HG02588 (cell line): ENCODE data around the gene SS18L1.

Source experiments
- ATAC-seq: cut with Tn5 transposase; IDR thresholded peaks from one replicate; pipeline ENCODE4 v1.9.1; 2021; ENCODE audit warnings: mild to moderate bottlenecking, moderate library complexity; ENCODE audit not compliant: unreplicated experiment

Gene SS18L1

DNA sequence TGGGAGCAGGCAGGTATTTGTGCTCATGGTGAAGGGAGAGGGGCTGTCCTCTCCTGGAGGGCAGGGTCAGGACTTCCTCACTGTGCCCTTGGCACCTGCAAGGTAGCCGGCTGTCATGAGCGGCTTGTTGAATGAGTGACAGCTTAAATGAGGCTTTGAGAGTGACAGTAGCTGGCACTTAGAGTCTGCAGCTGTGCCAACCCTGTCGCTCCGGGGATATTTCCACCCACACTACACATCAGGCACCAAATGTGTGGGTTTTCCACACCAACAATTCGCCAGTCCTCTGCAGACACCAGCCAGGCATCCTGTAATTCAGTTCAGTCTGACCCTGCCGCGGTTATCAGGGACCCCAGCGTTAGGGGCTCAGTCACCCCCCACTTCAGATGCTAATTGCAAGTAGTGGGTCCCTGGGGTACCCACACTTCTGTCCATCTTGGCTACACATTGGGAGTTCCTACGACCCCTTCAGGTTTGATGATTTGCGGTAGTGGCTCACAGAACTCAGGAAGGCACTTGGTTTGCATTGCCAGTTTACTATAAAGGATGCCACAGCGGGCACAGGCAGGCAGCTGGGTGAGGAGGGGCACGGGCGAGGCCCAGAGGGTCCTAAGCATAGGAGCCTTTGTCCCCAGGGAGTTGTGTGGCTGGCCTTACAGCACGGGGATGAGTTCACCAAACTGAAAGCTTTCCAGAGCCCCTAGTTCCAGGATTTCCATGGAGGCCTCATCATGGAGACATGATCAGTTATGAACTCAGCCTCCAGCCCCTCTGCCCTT, 48.4 kb downstream of the SS18L1 start:
- ATAC-seq, result no peak

DNA sequence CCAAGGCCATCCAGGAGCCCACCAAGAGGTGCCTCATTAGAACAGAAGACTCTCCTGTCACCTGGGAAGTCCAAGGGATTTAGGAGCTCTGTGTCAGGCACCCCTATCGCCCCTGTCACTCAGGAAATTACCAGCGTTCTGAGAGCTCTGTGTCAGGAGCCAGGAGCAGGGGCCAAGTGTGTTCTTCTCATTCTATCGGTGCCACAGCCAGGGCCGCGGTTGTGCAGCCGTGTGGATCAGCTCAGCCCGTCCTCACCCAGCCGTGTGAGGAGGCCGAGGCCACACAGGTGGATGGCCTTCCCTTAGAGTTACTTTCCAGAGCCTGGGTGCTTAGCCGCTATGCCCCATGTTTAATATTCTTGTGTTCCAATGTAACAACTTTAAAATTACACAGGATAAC, 49.1 kb downstream of the SS18L1 start:
- no peak for ATAC-seq

DNA sequence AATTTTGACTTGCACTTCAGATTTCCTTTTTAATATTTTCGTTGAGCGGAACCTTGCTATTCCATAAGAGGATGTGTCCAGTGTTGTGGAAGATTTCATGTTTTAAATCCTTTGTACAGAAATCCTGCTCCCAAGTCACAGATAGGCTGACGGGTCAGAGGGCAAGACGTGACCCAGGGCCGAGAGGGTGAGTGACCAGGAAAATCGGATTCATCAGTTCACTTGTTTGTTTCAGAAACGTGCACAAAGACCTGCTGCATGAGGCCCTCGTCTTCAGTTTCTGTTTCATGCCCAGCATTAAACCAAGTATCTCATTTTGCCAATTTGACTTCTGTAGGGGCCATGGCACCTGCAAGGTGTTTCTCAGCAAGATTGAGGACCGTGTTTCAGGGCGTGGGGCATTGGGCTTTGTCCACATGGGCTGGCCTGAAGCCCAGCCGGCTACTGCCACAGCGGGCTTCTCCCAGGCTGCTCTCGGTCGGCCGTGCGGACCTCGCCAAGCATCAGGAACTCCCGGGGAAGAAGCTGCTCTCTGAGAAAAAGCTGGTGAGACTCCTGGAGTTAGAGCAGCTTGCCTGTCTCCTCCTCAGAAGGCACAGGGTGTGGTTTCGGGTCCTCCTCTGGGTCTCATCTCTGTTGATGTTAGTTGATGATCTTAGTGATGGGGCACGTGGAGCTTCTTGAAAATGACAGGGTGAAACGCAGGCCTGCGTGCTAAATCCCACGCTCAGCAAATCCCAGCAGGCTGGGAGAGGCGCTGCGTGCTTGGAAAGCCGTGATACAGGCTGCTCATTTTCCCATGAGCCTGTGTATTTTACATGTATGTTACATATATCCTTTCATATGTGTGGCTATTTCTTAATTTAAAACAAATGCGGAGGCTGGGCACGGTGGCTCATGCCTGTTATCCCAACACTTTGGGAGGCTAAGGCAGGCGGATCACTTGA, 49.8 kb downstream of the SS18L1 start:
- ATAC-seq, result no peak

DNA sequence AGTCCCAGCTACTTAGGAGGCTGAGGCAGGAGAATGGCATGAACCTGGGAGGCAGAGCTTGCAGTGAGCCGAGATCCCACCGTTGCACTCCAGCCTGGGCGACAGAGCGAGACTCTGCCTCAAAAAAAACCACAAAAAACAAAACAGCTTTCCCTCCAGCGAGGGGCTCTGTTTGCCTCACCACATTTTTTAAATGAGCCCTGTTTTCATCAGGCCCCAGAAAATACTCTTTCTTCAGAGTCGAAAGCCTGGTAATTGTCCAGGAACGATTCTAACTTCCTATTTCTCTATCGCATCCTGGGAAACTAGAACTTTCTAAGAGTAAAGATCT, 51.5 kb downstream of the SS18L1 start:
- ATAC-seq, result no peak

DNA sequence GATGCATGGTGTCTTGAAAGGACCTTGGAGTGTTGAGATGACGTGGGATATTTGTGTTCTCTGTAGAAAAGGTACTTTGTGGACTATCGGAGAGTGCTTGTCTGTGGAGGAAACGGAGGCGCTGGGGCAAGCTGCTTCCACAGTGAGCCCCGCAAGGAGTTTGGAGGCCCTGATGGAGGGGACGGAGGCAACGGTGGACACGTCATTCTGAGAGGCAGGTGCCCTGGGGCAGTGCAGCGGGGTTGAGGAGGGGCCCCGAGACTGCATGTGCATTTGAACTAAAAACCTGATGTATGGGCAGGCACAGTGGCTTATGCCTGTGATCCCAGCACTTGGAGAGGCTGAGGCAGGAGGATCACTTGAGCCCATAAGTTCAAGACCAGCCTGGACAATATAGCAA, 52.2 kb downstream of the SS18L1 start:
- no peak for ATAC-seq

DNA sequence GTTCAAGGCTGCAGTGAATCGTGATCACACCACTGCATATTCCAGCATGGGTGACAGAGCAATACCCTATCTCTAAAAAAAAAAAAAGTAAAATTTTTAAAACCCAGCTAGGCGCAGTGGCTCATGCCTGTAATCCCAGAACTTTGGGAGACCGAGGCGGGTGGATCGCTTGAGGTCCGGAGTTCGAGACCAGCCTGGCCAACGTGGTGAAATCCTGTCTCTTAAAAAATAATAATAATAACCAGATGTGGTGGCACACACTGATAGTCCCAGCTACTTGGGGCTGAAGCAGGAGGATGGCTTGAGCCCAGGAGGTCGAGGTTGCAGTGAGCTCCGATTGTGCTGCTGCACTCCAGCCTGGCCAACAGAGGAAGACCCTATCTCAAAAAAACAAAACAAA, 52.7 kb downstream of the SS18L1 start:
- ATAC-seq, result no peak

DNA sequence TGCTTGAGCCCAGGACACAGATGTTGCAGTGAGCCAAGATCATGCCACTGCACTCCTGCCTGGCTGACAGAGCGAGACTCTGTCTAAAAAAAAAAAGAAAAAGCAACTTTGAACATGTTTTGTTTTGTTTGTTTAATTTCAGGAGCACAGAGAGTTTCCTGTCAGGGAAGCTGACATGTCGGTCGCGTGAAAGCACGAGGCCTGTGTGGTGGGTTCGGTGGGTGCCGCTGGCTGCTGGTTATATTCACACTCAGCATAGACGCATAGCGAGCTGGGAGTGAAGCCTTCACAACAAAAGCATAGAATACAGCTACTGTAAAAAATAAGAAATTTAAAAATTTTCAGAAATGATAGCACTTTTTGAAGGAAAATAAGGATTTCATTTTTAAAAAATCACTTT, 53.7 kb downstream of the SS18L1 start:
- no peak for ATAC-seq

DNA sequence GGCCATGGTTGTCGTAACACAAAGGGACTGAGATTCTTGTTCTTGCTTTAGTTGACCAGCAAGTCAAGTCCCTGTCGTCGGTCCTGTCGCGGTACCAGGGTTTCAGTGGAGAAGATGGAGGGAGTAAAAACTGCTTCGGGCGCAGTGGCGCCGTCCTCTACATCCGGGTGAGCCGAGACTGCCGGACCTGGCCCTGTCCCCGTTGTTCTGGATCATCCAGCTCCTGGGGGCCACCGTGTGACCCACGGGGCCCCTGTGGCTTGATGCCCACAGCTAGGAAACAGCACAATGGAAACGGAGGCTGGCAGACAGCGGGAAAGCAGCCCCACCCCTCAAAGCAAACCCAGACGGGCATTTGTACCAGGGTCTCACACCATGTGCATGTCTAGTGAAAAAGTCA, 54.2 kb downstream of the SS18L1 start:
- ATAC-seq, result no peak

DNA sequence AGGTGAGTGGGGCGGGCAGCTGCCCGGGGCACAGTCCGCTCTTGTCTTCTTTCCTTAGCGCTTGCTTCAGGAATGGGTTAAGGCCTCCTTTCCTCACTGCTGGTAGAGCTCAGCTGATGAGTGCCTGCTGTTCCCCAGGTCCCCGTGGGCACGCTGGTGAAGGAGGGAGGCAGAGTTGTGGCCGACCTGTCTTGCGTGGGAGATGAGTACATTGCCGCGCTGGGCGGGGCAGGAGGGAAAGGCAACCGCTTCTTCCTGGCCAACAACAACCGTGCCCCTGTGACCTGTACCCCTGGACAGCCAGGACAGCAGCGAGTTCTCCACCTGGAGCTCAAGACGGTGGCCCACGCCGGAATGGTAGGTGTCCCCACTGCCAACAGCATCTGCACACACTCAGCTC, 54.9 kb downstream of the SS18L1 start:
- no peak for ATAC-seq

DNA sequence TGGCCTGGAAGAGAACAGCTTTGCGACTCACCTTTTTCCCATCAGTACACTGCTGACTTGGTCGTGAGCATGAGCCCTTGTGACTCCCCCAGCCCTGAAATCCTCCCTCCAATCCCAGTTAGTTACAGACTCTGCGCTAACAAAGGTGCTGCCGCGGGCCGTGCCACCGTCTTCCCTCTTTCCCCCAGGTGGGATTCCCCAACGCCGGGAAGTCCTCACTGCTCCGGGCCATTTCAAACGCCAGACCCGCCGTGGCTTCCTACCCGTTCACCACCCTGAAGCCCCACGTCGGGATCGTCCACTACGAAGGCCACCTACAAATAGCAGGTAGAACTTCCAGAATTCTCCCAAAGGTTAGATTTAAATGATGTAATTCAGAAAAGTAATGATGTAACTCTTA, 55.4 kb downstream of the SS18L1 start:
- no peak for ATAC-seq

DNA sequence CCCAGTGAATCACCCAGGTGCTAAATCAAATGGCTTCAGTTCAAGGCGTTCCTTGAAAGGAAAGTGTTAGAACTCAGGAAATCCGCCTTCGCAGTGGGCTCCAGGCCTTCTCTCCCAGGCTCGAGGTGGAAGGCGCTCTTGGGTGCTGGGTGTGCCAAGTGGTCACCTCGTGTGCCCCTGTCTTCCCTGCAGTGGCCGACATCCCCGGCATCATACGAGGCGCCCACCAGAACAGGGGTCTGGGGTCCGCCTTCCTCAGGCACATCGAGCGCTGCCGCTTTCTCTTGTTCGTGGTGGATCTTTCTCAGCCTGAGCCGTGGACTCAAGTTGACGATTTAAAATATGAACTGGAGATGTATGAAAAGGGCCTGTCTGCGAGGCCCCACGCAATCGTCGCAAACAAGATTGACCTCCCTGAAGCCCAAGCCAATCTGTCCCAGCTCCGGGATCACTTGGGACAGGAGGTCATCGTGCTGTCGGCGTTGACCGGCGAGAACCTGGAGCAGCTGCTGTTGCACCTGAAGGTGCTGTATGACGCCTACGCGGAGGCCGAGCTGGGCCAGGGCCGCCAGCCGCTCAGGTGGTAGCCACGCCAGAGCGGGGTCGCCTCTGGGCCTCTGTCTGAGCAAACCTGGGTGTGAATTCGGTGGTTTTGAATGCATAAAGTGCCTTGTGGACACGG, 57.1 kb downstream of the SS18L1 start:
- no peak for ATAC-seq

DNA sequence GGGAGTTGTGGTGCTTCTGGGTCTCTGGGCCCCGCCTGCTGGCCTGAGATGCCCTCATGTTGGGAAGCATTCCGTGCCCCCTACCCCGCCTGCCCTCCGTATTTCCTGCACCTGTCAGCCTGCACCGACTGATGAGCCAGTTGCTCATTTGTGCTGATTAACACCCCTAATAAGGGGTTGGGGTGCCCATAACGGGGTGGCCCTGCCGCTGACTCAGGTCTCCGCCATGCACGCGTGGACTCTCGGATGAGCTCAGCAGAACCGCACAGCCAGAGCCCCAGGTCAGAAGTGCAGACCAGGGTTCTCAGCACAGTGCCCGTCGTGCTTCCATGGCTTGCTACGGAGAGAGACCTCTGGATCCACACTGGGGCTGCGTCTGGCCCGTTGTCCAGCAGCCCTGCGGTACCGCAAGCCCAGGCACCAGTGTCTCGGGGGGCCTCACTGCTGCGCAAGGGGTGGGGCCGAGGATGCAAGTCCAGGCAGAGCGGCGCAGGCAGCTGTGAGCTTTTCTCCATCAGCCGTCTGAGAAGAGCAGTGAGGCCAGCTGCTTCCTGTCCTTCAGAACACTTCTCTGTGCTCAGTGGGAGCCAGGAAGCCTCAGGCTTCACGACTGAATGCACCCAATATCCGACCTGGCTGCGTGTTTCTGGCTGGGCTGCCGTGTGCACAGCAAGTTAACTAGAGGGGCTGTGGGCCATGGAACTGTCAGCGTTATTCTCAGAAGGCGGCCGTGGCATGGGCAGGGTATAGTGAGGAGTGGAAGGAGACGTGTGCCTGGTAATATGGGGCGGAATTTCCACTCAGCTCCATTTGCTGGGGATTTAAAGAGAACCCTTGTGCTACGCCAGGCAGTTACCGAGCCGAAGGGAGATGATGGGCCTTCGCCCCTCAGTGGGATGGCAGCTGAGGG, 57.9 kb downstream of the SS18L1 start:
- ATAC-seq, result no peak

DNA sequence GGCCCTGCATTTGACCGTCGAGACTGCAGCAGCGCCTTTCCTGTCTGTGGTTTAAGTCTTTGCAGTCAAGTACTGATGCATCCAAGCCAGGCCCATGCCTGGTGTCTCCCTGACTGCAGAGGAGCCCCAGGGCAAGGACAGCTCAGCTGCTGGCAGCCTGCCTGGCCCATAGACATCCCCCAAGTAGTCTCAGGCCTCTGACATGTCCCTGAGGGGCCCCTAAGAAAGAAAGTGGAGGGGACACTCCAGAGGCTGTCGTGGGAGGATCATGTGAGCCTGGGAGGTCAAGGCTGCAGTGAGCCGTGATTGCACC, 58.5 kb downstream of the SS18L1 start:
- no peak for ATAC-seq

DNA sequence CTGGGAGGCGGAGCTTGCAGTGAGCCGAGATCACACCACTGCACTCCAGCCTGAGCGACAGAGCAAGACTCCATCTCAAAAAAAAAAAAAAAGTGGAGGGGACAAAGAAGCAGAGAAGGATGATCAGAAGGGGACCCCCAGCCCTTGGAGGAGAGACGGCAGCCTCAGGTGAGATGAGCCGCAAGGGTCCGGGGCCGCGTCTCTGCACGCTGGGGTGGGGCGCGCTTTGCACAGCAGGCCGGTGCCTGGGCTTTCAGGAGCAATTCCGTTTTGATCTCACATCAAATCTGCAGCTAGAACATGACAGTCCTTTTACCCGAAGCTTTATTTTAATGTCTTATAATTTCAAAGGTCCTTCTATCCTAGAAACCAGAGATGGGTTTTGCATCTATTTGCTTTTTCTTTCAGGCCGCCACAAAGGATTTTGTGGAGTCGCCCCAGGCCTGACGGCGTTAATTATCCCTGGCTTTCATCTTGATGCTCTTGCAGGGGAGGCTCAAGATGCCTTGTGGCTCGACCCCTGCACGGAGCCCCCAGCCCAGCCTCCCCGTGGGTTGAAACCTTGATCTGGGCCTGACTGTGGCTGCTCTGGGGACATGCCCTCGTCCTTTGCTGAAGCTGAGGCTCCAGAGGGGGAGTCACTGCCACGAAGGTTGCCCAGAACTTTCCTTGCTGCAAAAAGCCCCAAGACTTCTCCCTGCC, 59.3 kb downstream of the SS18L1 start:
- no peak for ATAC-seq

DNA sequence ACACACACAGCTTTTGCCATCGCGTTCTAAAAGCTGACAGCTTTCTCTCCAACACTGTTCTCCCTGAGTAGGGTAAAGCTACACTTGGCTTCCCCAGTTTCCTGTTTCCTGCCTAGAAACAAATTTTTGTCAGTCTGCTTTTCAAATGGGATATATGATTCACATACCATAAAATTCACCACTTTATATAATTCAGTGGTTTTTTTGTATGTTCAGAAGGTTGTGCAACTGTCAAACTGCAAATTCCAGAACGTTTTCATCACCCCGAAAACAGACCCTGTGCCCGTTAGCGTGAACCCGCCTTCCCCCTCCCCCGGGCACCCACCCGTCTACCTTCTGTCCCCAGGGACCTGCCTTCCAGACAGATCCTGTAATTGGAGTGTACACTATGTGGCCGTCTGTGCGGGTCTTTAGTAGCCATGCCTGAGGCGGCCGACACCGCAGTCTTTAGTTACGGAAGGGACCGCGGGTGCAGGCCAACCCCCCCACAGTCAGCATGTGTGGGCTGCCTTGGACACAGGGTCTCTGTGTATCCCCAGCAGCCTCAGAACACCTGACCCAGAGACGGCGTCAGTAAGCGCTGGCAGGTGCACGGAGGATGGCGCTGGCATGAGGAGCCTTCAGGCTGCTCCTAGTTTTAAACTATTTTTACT, 59.9 kb downstream of the SS18L1 start:
- ATAC-seq, result no peak

DNA sequence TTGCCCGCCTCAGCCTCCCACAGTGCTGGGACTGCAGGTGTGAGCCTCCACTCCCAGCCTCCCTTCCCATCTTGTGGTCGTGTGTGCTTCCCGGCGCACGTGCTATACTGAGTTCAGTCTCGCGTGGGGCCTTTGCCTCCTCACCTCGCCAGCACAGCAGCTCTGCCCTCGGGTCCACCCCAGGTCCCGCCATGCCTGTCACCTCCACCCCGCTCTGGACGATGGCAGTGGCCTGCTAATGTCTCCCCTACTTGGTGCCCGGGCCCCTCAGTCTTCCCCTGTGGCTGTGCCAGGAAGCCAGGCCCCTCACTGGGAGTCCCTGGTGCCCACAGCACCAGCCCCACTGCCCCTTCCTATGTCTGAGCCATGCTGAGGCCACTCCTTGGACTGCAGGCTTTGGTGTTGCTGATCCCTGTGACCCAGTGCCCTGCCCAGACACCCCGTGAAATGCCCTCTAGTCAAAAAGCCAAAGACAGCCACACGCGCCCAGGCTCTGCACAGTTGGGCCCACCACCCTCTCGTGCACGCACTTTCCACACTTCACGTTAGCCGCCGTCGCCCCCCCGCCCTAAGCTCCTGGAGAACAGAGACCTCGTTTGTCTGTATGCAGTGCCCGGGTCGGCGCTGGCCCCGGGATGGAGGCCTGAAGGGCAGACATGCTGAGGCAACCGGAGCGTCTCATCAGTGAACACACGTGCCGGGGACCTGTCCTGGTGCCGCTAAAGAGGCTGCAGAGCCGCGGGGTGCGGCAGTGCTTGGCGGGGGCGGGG, 62.2 kb downstream of the SS18L1 start:
- ATAC-seq, result no peak

DNA sequence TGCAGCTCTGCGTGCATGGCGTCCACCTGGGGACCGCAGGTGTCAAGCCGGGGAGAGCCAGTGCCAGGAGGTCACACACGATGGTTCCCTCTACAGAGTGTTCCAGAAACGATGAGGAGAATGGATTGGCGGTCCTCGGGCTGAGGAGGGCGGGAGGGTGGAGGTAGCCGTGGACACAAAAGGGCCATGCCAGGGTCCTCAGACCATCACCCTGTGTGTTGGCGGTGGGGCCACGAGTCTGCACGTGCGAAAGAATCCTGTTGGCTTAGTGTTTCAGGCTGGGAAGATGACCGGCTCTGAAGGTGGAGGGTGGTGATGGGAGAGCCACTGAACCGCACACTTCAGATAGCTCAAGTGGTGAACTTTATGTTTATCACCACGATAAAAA, 62.8 kb downstream of the SS18L1 start:
- ATAC-seq, result no peak

DNA sequence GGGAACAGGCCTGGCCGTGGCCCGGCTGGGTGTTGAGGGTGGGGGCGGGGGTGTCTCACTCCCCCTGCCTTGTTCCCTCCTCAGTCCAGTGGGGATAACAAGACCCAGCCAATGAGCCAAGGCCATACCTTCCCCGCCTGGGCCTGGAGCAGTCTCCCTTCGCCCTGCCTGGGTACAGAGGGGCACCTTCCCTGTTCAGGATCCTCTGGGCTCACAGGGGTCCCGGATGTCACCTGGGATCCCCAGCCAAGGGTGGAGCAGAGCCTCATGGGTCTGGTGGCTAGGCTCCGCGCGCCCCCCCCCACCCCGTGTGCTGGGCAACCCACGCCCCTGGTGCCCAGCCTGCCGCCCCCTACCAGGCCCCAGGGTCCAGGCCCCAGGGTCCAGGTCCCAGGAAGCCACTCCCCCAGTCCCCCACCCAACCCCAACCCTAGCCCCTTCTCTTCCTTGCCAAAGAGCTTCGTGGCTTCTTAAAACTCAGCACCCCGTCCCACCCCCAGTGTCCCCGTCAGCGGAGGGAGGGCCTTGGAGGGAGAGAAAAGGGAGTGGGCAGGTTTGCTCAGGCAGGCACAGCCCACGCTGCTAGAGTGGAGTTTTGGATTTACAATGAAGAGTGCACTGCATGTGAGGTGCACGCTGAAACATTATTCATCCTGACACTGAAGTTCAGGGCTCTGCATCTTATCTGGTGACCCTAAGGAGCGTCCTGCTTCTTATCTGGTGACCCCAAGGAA, 64.7 kb downstream of the SS18L1 start:
- ATAC-seq, result no peak
